Measurements from ENCODE around the gene TEKT1. TPM values are rescaled to one million over a fixed set of nuclear protein-coding genes. Genes with fewer than 3 reads are reported as not detected.

The TEKT1 gene
- total and polyA plus RNA-seq, 9 of the 15 experiments (the other 6 are each of a cell fraction or from before 2014, with no cell fraction given), result 0.06 TPM; not detected in 8

- BruUV-seq (replicated peaks), result no TSS peak
- ChIA-PET CTCF (ENCODE audit: low intra/inter-chr PET ratio) (no interaction called here), POLR2A (no interaction called here)
- Histone ChIP-seq H3K27ac (ENCODE audit: extremely low read depth, low read depth, low read length) (no peak overlapping the region), H3K27me3 (ENCODE audit: control insufficient read depth in 2 of 2, insufficient read depth in 2 of 2, low read length in 2 of 2) (peaks cover 2 to 11% of the 10 kb centered on the region in 2 experiments; a peak in 4 of 5 replicates), H3K9me1 (ENCODE audit: control insufficient read depth, insufficient read depth, low read length) (no peaks in the 10 kb centered on the region), H3K79me2 (ENCODE audit: control insufficient read depth, insufficient read depth, low read length) (no peaks in the 10 kb centered on the region), H3K9ac (ENCODE audit: insufficient read depth in 1 of 2, low read depth in 2 of 2, low read length in 2 of 2) (no peak overlapping the region), H3K4me1 (replicated peaks in 1 of 2; ENCODE audit: control insufficient read depth in 2 of 2, insufficient read depth in 2 of 2, low read length in 2 of 2) (peaks cover 0 to 7% of the 10 kb centered on the region in 2 experiments; a peak in 3 of 5 replicates), H3K9me3 (replicated peaks; ENCODE audit: control insufficient read depth, insufficient read depth, low read depth, low read length) (no peaks in the 10 kb centered on the region), H3K4me2 (ENCODE audit: insufficient read depth, low read length) (no peak overlapping the region), H3K36me3 (ENCODE audit: control insufficient read depth, insufficient read depth, low read length) (no peaks in the 10 kb centered on the region), H2AFZ (ENCODE audit: low read depth, low read length) (no peak overlapping the region), H3K4me3 (no peak overlapping the region), H4K20me1 (replicated peaks; ENCODE audit: control insufficient read depth, insufficient read depth, low read length) (no peaks in the 10 kb centered on the region)
- intact Hi-C loops (cut with micrococcal nuclease) (no loop called here), in situ Hi-C loops (cut with MboI) (no loop called here)
- FAIRE-seq (no peak), ATAC-seq (no peak), DNase-seq (ENCODE audit: extremely low read depth in 1 of 4, low spot score in 3 of 4) (no peak)
- TF ChIP-seq C11orf30 (IDR thresholded peaks at IDR 0.05; ENCODE audit: low read depth), result peak; percentile 70
- TF ChIP-seq NBN (IDR thresholded peaks at IDR 0.05; ENCODE audit: low read depth), result no peak
- TF ChIP-seq ZBTB33 (CRISPR knock-in tag; IDR thresholded peaks at IDR 0.05), result no peak
- TF ChIP-seq RBM25 (IDR thresholded peaks at IDR 0.05; ENCODE audit: low read depth, low read length, severe bottlenecking), result peak; percentile 60
- TF ChIP-seq MAFG (tag; conservative IDR thresholded peaks at IDR 0.05), result peak; percentile 75
- peak; percentile 67 for TF ChIP-seq MAFF (IDR thresholded peaks at IDR 0.05; ENCODE audit: low read length)
- no peak for TF ChIP-seq ZNF239 (CRISPR knock-in tag; IDR thresholded peaks at IDR 0.05)
- TF ChIP-seq HNRNPLL (IDR thresholded peaks at IDR 0.05; ENCODE audit: low read depth, low read length, poor library complexity, severe bottlenecking), result no peak
- peak; percentile 78 for TF ChIP-seq ZNF316 (IDR thresholded peaks at IDR 0.05)
- no peak for TF ChIP-seq PTBP1 (IDR thresholded peaks at IDR 0.05; ENCODE audit: low read depth, low read length)
- TF ChIP-seq ZSCAN29 (IDR thresholded peaks at IDR 0.05), result no peak
- TF ChIP-seq BCOR (IDR thresholded peaks at IDR 0.05), result peak; percentile 34; the same call in 1 of the 2 replicates
- TF ChIP-seq MAFK (IDR thresholded peaks at IDR 0.05; ENCODE audit: low read length), result peak; percentile 69
- WGBS (ENCODE audit: insufficient coverage, low coverage, missing lambda C conversion rate), result 0% methylated on average over 4 of the region's 5 CpGs
Measured at GRCh38 chr17:6793748-6794493, 37.6 kb downstream of the TEKT1 start.
